Kidney capillary endothelial cell (primary cell): ENCODE measurements around the gene GLS.
"Not testable (repeated sequence)": the region's sequence is repeated elsewhere in the genome, so short reads cannot be mapped to it uniquely, and the experiment has no call there.

Source experiments
- DNase-seq: peaks from one replicate; pipeline ENCODE4 v3.0.0-alpha.2; 2018; ENCODE audit warnings: low spot score

GLS gene

GRCh38 chr2:190856985-190857384, 23.6 kb upstream of the GLS start:
- no peak for DNase-seq

- no peak for DNase-seq
Measured at GRCh38 chr2:190858817-190859216, 21.8 kb upstream of the GLS start.

GRCh38 chr2:190859347-190860297, 21.0 kb upstream of the GLS start:
- DNase-seq = no peak

GRCh38 chr2:190860985-190861680, 19.5 kb upstream of the GLS start:
- DNase-seq = no peak

- DNase-seq = not testable (repeated sequence)
Measured at GRCh38 chr2:190862128-190862527, 18.5 kb upstream of the GLS start.

GRCh38 chr2:190862571-190862991, 18.0 kb upstream of the GLS start:
- DNase-seq = no peak

GRCh38 chr2:190863946-190864345, 16.7 kb upstream of the GLS start:
- DNase-seq = no peak

- DNase-seq = no peak
Measured at GRCh38 chr2:190864375-190864774, 16.2 kb upstream of the GLS start.

- no peak for DNase-seq
Measured at GRCh38 chr2:190867212-190867611, 13.4 kb upstream of the GLS start.

- DNase-seq = no peak
Measured at GRCh38 chr2:190867832-190868231, 12.8 kb upstream of the GLS start.

GRCh38 chr2:190869721-190870120, 10.9 kb upstream of the GLS start:
- DNase-seq = no peak

GRCh38 chr2:190873451-190873850, 7.2 kb upstream of the GLS start:
- not testable (repeated sequence) for DNase-seq

- DNase-seq = no peak
Measured at GRCh38 chr2:190875891-190876290, 4.7 kb upstream of the GLS start.

GRCh38 chr2:190876631-190877030, 4.0 kb upstream of the GLS start:
- no peak for DNase-seq

GRCh38 chr2:190877436-190877835, 3.2 kb upstream of the GLS start:
- no peak for DNase-seq

GRCh38 chr2:190879474-190880377, 895 bp upstream of the GLS start:
- no peak for DNase-seq

GRCh38 chr2:190881084-190881597, 520 bp downstream of the GLS start:
- DNase-seq = no peak

- peak; percentile 91 for DNase-seq
Measured at GRCh38 chr2:190881598-190882410, 1.2 kb downstream of the GLS start.

GRCh38 chr2:190882411-190882766, 1.8 kb downstream of the GLS start:
- DNase-seq = no peak

GRCh38 chr2:190882856-190883582, 2.4 kb downstream of the GLS start:
- DNase-seq = no peak
